OCI-LY1 (cell line): Measurements from ENCODE around the gene CD2AP.

Source experiments
- H2AFZ ChIP-seq: fragments of 200-600 bp; sonication (generic), shearing (Covaris generic); 2 replicates; pipeline ENCODE4 v1.6.0; 2014; ENCODE audit warnings: antibody characterized with exemption, mild to moderate bottlenecking, low read length
- H3F3A ChIP-seq: fragments of 200-600 bp; sonication (generic), shearing (Covaris generic); 2 replicates; pipeline ENCODE4 v1.6.0; 2014; ENCODE audit warnings: mild to moderate bottlenecking, antibody characterized with exemption, low read length, moderate library complexity; ENCODE audit not compliant: insufficient read depth
- H3K27ac ChIP-seq: fragments of 200-600 bp; sonication (generic); 2 replicates; pipeline ENCODE4 v1.5.1; 2014; ENCODE audit warnings: low read length, mixed run types, mild to moderate bottlenecking, low read depth; ENCODE audit not compliant: poor library complexity, severe bottlenecking
- H3K27me3 ChIP-seq: fragments of 200-600 bp; sonication (generic); 2 replicates; pipeline ENCODE4 v1.6.0; 2014; ENCODE audit warnings: antibody characterized with exemption, mild to moderate bottlenecking, low read length, moderate library complexity; ENCODE audit not compliant: insufficient read depth
- H3K36me3 ChIP-seq: fragments of 200-600 bp; sonication (generic); 2 replicates; pipeline ENCODE4 v1.6.1; 2014; ENCODE audit warnings: mild to moderate bottlenecking, antibody characterized with exemption, low read length, moderate library complexity, mixed read lengths; ENCODE audit not compliant: insufficient read depth
- H3K4me1 ChIP-seq: fragments of 200-600 bp; sonication (generic); 2 replicates; pipeline ENCODE4 v1.5.1; 2014; ENCODE audit warnings: mild to moderate bottlenecking, low read length, moderate library complexity; ENCODE audit not compliant: insufficient read depth, severe bottlenecking
- H3K4me2 ChIP-seq: fragments of 200-600 bp; sonication (generic), shearing (Covaris generic); 2 replicates; pipeline ENCODE4 v1.6.1; 2014; ENCODE audit warnings: low read length
- H3K4me3 ChIP-seq: fragments of 200-600 bp; sonication (generic); 2 replicates; pipeline ENCODE4 v1.5.1; 2014; ENCODE audit warnings: low read length, low read depth, mild to moderate bottlenecking, mixed read lengths; ENCODE audit not compliant: poor library complexity, severe bottlenecking
- H3K79me2 ChIP-seq: fragments of 200-600 bp; shearing (Covaris generic); 2 replicates; pipeline ENCODE4 v1.6.1; 2016; ENCODE audit warnings: mixed run types, low read length, mixed read lengths; ENCODE audit not compliant: insufficient read depth
- H3K9ac ChIP-seq: fragments of 200-600 bp; sonication (generic), shearing (Covaris generic); 2 replicates; pipeline ENCODE4 v1.6.1; 2014; ENCODE audit warnings: mild to moderate bottlenecking, low read length, mixed read lengths
- H3K9me2 ChIP-seq: fragments of 200-600 bp; sonication (generic), shearing (Covaris generic); 2 replicates; pipeline ENCODE4 v1.6.1; 2014; ENCODE audit warnings: low read depth, mild to moderate bottlenecking, low read length, mixed read lengths
- H3K9me3 ChIP-seq: fragments of 200-600 bp; shearing (Covaris generic); 2 replicates; pipeline ENCODE4 v1.6.1; 2014; ENCODE audit warnings: low read length, mixed read lengths
- H4K20me1 ChIP-seq: fragments of 200-600 bp; sonication (generic), shearing (Covaris generic); 2 replicates; pipeline ENCODE4 v1.6.0; 2016; ENCODE audit warnings: mild to moderate bottlenecking, low read length; ENCODE audit not compliant: insufficient read depth
- EZH2 ChIP-seq: fragments of 200-600 bp; sonication (generic), shearing (Covaris generic); IDR thresholded peaks from 2 replicates; pipeline ENCODE4 v1.8.0; 2017; ENCODE audit warnings: borderline replicate concordance, mixed run types, mild to moderate bottlenecking, antibody characterized with exemption, low read length, moderate library complexity, mixed read lengths
- TF ChIP-seq, protein P1 (sequence below): fragments of 200-600 bp; sonication (generic), shearing (Covaris generic); IDR thresholded peaks from 2 replicates; pipeline ENCODE4 v1.5.1; 2017; ENCODE audit warnings: mild to moderate bottlenecking, antibody characterized with exemption, low read length, moderate library complexity, mixed read lengths

CD2AP gene

DNA sequence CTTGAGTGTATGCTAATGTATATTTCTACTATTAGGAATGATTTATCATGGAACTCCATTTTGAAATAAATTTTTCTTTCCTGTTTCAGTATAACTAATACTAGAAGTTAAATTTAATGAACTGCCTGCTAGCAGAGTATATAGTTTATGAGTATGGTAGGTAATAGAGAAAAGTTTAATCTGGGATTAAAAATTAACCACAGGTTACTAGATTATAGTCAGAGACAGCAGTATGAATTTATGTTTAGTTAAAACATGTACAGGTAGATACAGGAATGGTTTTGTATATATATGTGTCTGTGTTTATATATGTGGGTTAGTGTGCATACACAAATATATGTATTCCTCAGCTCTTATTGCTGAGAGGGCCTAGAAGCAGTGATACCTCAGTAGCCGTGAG, 32.3 kb downstream of the CD2AP start:
- Histone ChIP-seq H3K36me3 (peaks cover 73% of the 10 kb centered on the region), H3K9me3 (peaks cover 19% of the 10 kb centered on the region), H2AFZ (no peak overlapping the region), H3F3A (no peaks in the 10 kb centered on the region), H3K27ac (no peak overlapping the region), H3K27me3 (no peaks in the 10 kb centered on the region), H4K20me1 (no peaks in the 10 kb centered on the region), H3K9me2 (no peaks in the 10 kb centered on the region), H3K4me2 (no peak overlapping the region), H3K4me1 (no peaks in the 10 kb centered on the region), H3K4me3 (no peak overlapping the region), H3K9ac (no peak overlapping the region), H3K79me2 (peaks cover 41% of the 10 kb centered on the region)
- no peak for TF ChIP-seq EZH2
- TF ChIP-seq, protein P1, sequence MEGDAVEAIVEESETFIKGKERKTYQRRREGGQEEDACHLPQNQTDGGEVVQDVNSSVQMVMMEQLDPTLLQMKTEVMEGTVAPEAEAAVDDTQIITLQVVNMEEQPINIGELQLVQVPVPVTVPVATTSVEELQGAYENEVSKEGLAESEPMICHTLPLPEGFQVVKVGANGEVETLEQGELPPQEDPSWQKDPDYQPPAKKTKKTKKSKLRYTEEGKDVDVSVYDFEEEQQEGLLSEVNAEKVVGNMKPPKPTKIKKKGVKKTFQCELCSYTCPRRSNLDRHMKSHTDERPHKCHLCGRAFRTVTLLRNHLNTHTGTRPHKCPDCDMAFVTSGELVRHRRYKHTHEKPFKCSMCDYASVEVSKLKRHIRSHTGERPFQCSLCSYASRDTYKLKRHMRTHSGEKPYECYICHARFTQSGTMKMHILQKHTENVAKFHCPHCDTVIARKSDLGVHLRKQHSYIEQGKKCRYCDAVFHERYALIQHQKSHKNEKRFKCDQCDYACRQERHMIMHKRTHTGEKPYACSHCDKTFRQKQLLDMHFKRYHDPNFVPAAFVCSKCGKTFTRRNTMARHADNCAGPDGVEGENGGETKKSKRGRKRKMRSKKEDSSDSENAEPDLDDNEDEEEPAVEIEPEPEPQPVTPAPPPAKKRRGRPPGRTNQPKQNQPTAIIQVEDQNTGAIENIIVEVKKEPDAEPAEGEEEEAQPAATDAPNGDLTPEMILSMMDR, result no peak

DNA sequence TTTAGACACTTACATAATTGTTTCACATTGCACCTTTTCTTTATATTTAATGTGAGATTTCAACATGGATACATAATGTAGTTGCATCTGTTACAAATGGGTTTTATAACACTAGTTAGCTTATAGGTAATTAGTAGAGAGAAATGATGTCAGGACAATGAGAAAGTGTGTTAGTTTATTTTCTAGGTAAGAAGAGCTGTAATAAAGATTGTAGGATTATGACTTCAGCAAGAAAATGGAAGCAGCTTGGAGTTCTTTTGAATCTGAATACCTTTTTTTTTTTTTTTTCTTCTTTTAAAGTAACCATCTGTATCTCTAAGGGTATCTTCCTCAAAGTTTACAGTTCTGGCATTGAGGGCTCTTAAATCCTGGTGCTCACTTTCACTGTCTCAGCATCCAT, 35.3 kb downstream of the CD2AP start:
- H4K20me1 ChIP-seq, result no peaks in the 10 kb centered on the region
- no peak overlapping the region for H3K4me3 ChIP-seq
- no peak overlapping the region for H3K27ac ChIP-seq
- peaks cover 60% of the 10 kb centered on the region for H3K36me3 ChIP-seq
- no peaks in the 10 kb centered on the region for H3F3A ChIP-seq
- H3K27me3 ChIP-seq, result no peaks in the 10 kb centered on the region
- no peaks in the 10 kb centered on the region for H3K9me2 ChIP-seq
- TF ChIP-seq EZH2, result no peak
- TF ChIP-seq, protein P1, result no peak
- no peak overlapping the region for H3K4me2 ChIP-seq
- no peak overlapping the region for H3K9ac ChIP-seq
- H2AFZ ChIP-seq, result no peak overlapping the region
- H3K79me2 ChIP-seq, result peaks cover 57% of the 10 kb centered on the region
- peaks cover 19% of the 10 kb centered on the region for H3K9me3 ChIP-seq
- H3K4me1 ChIP-seq, result peaks cover 20% of the 10 kb centered on the region

DNA sequence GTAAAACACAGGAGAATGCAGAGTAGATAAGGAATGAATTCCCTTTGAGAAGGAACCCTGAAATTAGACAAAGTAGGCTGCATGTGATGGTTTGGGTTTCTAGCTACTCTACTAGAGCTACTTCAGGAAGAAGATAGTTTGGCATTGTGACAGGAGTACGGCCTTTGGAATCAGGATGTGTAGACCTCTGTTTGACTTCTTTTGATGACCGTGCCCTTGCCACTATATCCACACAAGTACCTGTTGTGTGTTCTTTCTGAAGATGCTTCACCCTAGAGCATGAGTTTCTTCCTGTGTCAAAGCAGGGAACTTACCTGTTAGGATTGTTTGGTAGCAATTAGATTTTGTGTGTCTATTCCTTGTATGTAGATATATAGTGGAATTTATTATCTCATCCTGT, 41.7 kb downstream of the CD2AP start:
- H3K9ac ChIP-seq, result no peak overlapping the region
- no peak overlapping the region for H3K27ac ChIP-seq
- H3K9me3 ChIP-seq, result no peaks in the 10 kb centered on the region
- no peaks in the 10 kb centered on the region for H3K27me3 ChIP-seq
- H3K36me3 ChIP-seq, result peaks cover under 1% of the 10 kb centered on the region; the same call in 1 of the 2 replicates
- H4K20me1 ChIP-seq, result no peaks in the 10 kb centered on the region
- H3K79me2 ChIP-seq, result peaks cover 71% of the 10 kb centered on the region
- no peak overlapping the region for H3K4me2 ChIP-seq
- H3K4me3 ChIP-seq, result no peak overlapping the region
- H3K4me1 ChIP-seq, result peaks cover 29% of the 10 kb centered on the region
- no peaks in the 10 kb centered on the region for H3F3A ChIP-seq
- no peaks in the 10 kb centered on the region for H3K9me2 ChIP-seq
- no peak overlapping the region for H2AFZ ChIP-seq
- TF ChIP-seq EZH2, result no peak
- TF ChIP-seq, protein P1, result no peak
